Left lung (tissue), 10 donors: ENCODE results near the gene CCDC32. TPM values are rescaled to one million over a fixed set of nuclear protein-coding genes. Genes with fewer than 3 reads are reported as not detected.

Source experiments
- ATAC-seq: fragments of 200-7000 bp; cut with Tn5 transposase; one replicate; pipeline ENCODE4 v1.9.1; 2020; ENCODE audit warnings: moderate library complexity
- DNase-seq, 4 donors: peaks; one replicate each; pipeline ENCODE4 v3.0.0-alpha.2; 2013 to 2020
- H3K27ac ChIP-seq, 2 donors: fragments of 200-600 bp; sonication (generic) in 1 of 2; one replicate each; pipeline versions ENCODE4 v1.5.0 to v1.8.0; 2020 to 2021
- H3K27me3 ChIP-seq, 2 donors: fragments of 200-600 bp; sonication (generic) in 1 of 2; one replicate each; pipeline versions ENCODE4 v1.5.0 to v1.8.0; 2020 to 2021
- H3K36me3 ChIP-seq, 2 donors: fragments of 200-600 bp; sonication (generic) in 1 of 2; one replicate each; pipeline versions ENCODE4 v1.5.0 to v1.8.0; 2020 to 2021
- H3K4me1 ChIP-seq, 2 donors: fragments of 200-600 bp; one replicate each; pipeline ENCODE4 v1.8.0; 2021
- H3K4me3 ChIP-seq, 2 donors: fragments of 200-600 bp; sonication (generic) in 1 of 2; one replicate each; pipeline versions ENCODE4 v1.5.0 to v1.8.0; 2020 to 2021; ENCODE audit warnings: mild to moderate bottlenecking in 1 of 2
- H3K9me3 ChIP-seq, 2 donors: fragments of 200-600 bp; sonication (generic) in 1 of 2; one replicate each; pipeline versions ENCODE4 v1.5.0 to v1.8.0; 2020 to 2021
- intact Hi-C, 2 donors: fragments of 100-400 bp; cut with DNase I; formaldehyde crosslinking; loops; one replicate each; pipeline versions ENCODE4 v1.11.2 to v1.14.2; 2022
- polyA plus RNA-seq, 6 donors: library from polyadenylated mRNA; unstranded; fragments of 120-200 nt; gene quantifications; one replicate each; pipeline ENCODE4 v1.2.1, GENCODE V29; 2013; ENCODE audit not compliant: insufficient read length in 6 of 6
- total RNA-seq, 2 donors: library from RNA; stranded (reverse); fragmentation: NEBNext Ultra II Directional; extraction: Animal tissue kit (Norgen Biotek cat#: 25700); gene quantifications; one replicate each; pipeline ENCODE4 v1.2.1, GENCODE V29; 2021
- TF ChIP-seq, protein P1 (sequence below), 2 donors: fragments of 200-600 bp; sonication (generic) in 1 of 2; IDR thresholded peaks; one replicate each; pipeline versions ENCODE4 v1.5.0 to v1.8.0; 2021; ENCODE audit warnings: antibody characterized with exemption in 2 of 2
- donor health status: DM: no; HTN: yes; CAD: no.
- donor health status: DM: no; HTN: no; CAD: no.

Gene CCDC32
- total and polyA plus RNA-seq, 8 donors: 19.4 to 31.6 (median 28.8) TPM

DNA sequence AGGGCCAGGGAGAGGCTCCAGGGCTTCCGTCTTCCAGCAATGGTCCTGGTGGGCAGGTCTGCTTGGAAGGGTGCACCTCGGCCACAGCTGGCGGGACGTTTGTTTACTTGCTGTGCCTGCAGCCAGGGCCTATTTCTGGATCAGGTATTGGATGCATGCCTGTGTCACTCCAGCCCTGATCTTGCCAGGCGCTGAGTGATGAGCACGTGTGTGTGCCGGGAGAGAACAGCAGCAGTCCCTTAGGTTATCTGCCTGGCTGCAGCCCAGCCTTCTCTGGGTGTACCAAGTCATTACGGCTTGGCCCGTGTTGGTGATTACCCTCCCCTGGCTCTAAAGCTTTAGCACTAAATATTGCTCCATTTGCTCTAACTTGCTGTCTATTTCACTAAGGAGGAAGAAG is 14.9 kb downstream of the CCDC32 start:
- intact Hi-C loops: no loop called here
- Histone ChIP-seq H3K4me1 (peaks cover 0 to 8% of the 10 kb centered on the region in 2 donors), H3K36me3 (peaks cover 0 to 80% of the 10 kb centered on the region in 2 donors), H3K27me3 (no peaks in the 10 kb centered on the region), H3K27ac (no peak overlapping the region), H3K4me3 (no peak overlapping the region), H3K9me3 (no peaks in the 10 kb centered on the region)
- ATAC-seq: no peak
- no peak for DNase-seq
- TF ChIP-seq, protein P1, sequence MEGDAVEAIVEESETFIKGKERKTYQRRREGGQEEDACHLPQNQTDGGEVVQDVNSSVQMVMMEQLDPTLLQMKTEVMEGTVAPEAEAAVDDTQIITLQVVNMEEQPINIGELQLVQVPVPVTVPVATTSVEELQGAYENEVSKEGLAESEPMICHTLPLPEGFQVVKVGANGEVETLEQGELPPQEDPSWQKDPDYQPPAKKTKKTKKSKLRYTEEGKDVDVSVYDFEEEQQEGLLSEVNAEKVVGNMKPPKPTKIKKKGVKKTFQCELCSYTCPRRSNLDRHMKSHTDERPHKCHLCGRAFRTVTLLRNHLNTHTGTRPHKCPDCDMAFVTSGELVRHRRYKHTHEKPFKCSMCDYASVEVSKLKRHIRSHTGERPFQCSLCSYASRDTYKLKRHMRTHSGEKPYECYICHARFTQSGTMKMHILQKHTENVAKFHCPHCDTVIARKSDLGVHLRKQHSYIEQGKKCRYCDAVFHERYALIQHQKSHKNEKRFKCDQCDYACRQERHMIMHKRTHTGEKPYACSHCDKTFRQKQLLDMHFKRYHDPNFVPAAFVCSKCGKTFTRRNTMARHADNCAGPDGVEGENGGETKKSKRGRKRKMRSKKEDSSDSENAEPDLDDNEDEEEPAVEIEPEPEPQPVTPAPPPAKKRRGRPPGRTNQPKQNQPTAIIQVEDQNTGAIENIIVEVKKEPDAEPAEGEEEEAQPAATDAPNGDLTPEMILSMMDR (IDR thresholded peaks at IDR 0.05): no peak

DNA sequence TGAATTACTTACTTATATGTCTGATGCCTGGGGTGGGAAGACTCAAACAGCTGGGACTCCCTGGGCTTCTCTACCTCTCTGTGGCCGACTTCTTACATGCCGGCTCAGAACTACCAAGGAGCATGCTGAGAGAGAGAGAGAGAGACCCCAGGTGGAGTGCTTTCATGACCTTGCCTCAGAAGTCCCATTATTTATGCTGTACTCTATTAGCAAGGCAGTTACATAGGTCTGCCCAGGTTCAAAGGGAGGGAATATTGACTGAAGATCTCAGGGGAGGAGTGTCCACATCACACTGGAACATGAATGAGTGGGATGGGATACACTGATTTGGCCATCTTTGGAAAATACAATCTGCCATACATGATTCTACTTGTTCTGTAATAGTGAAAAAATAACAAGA is 16.2 kb downstream of the CCDC32 start:
- intact Hi-C loops: no loop called here
- ATAC-seq (no peak), DNase-seq (no peak)
- Histone ChIP-seq H3K27me3 (no peaks in the 10 kb centered on the region), H3K9me3 (no peaks in the 10 kb centered on the region), H3K36me3 (peaks cover 0 to 70% of the 10 kb centered on the region in 2 donors), H3K27ac (no peak overlapping the region), H3K4me1 (peaks cover 0 to 8% of the 10 kb centered on the region in 2 donors), H3K4me3 (no peak overlapping the region)
- TF ChIP-seq, protein P1 (IDR thresholded peaks at IDR 0.05): no peak

DNA sequence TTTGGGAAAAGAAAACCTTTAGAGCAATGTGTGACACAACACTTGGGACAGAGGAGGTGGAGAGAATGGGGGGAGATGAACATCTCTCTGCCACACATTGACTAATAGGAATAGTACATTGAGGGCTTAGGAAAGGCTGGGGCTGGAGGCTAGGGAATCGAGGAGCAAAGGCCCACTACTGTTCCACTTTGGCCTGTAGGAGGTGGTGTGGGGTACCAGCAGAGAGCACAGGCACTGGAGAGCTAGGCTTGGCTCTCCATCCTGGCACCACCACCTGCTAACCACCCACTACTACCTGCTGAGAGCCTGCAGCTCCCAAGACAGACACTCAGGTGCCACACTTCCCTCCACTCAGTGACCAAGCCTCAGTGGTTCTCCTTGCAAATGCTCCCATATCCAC is 19.4 kb downstream of the CCDC32 start:
- no peak overlapping the region for H3K27ac ChIP-seq
- DNase-seq (no peak), ATAC-seq (no peak)
- TF ChIP-seq, protein P1 (IDR thresholded peaks at IDR 0.05): no peak
- peaks cover 0 to 38% of the 10 kb centered on the region in 2 donors for H3K36me3 ChIP-seq
- peaks cover 0 to 8% of the 10 kb centered on the region in 2 donors for H3K4me1 ChIP-seq
- H3K4me3 ChIP-seq: no peak overlapping the region
- no peaks in the 10 kb centered on the region for H3K27me3 ChIP-seq
- intact Hi-C loops: no loop called here
- no peaks in the 10 kb centered on the region for H3K9me3 ChIP-seq

DNA sequence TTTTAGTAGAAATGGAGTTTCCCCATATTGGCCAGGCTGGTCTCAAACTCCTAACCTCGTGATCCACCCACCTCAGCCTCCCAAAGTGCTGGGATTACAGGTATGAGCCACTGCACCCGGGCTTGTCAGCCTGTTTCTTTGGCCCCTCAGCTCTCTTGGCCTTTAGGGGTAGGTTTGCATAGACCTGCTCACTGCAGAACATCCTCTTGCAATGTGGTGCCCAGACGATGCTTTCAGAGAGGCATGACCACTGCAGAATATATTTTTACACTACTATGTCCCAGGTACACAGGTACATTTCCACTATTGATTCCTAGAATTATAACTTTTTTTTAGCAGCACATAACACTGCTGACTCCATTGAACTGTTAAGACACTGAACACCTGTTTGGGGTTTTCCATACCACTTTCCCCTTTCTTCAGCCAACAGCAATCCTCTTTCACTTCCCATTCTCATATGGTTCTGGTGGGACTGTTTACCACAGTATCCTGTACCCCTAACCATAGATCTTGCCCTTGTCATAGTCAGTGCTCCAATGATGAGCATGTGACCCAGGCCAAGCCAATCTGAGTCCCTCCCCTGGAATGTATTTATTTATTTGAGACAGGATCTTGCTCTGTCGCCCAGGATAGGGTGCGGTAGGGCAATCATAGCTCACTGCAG is 21.1 kb downstream of the CCDC32 start:
- Histone ChIP-seq H3K36me3 (peaks cover 0 to 29% of the 10 kb centered on the region in 2 donors), H3K27ac (no peak overlapping the region), H3K4me3 (no peak overlapping the region), H3K9me3 (no peaks in the 10 kb centered on the region), H3K4me1 (no peaks in the 10 kb centered on the region), H3K27me3 (no peaks in the 10 kb centered on the region)
- TF ChIP-seq, protein P1 (IDR thresholded peaks at IDR 0.05): no peak
- ATAC-seq: no peak
- intact Hi-C loops: no loop called here
- DNase-seq: no peak

DNA sequence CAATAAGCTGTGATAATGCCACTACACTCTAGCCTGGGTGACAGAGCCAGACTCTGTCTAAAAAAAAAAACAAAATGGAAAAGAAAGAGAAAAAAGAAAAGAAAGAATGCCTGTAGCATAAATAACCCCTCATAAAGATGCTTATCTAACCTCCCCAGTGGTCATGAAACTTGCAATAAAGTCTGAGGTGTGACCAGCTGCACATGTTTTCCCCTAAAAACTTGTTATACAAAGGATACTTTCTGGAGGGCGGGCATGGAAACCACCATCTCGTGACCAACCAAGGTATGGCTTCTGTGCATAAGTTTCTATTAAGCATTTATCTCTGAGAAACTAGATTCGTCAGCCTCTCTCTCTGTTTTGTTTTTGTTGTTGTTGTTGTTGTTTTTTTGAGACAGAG is 21.8 kb downstream of the CCDC32 start:
- peaks cover 0 to 26% of the 10 kb centered on the region in 2 donors for H3K36me3 ChIP-seq
- no peaks in the 10 kb centered on the region for H3K4me1 ChIP-seq
- H3K4me3 ChIP-seq: no peak overlapping the region
- no peaks in the 10 kb centered on the region for H3K27me3 ChIP-seq
- ATAC-seq (no peak), DNase-seq (no peak)
- TF ChIP-seq, protein P1 (IDR thresholded peaks at IDR 0.05): no peak
- H3K9me3 ChIP-seq: no peaks in the 10 kb centered on the region
- intact Hi-C loops: no loop called here
- H3K27ac ChIP-seq: no peak overlapping the region
